H1 (cell line): Measurements from ENCODE around the gene CPED1. TPM values are rescaled to one million over a fixed set of nuclear protein-coding genes. Genes with fewer than 3 reads are reported as not detected.

Source experiments
- CTCF ChIA-PET: fragments of 300-600 bp; sonication (Branson Sonifier 250); formaldehyde crosslinking; loops from one replicate; lab custom pipeline; 2021; ENCODE audit not compliant: partially characterized antibody; lab: Charles Lee
- POLR2A ChIA-PET: fragments of 300-600 bp; sonication (Branson Sonifier 250); formaldehyde crosslinking; loops from one replicate; lab custom pipeline; 2021; ENCODE audit warnings: inconsistent platforms; ENCODE audit not compliant: partially characterized antibody; lab: Charles Lee
- DNase-seq, 2 experiments: peaks; one replicate each; pipeline versions ENCODE4 v3.0.0 to v3.0.0-alpha.2; 2010 to 2022; ENCODE audit warnings: low spot score in 2 of 2, low read depth in 1 of 2, mixed read lengths in 1 of 2
- FAIRE-seq: peaks from 2 replicates; lab custom pipeline; 2011; peaks lifted over from hg19 to GRCh38; lab: Jason Lieb, UNC
- H2AFZ ChIP-seq: 2 replicates; pipeline ENCODE4 v1.8.1; 2012; ENCODE audit warnings: low read length, inconsistent platforms
- H2AK5ac ChIP-seq: 2 replicates; pipeline ENCODE4 v1.6.1; 2013; ENCODE audit warnings: low read depth, low read length
- H2BK120ac ChIP-seq: replicated peaks from 2 replicates; pipeline ENCODE3; 2013; ENCODE audit warnings: low read depth, low read length, inconsistent platforms
- H2BK12ac ChIP-seq: 2 replicates; pipeline ENCODE4 v1.6.1; 2013; ENCODE audit warnings: low read depth, low read length
- H2BK15ac ChIP-seq: 2 replicates; pipeline ENCODE4 v1.6.1; 2013; ENCODE audit warnings: low read length
- H2BK20ac ChIP-seq: 2 replicates; pipeline ENCODE4 v1.6.1; 2013; ENCODE audit warnings: low read length
- H2BK5ac ChIP-seq: 2 replicates; pipeline ENCODE4 v1.6.1; 2013; ENCODE audit warnings: low read depth, low read length
- H3K14ac ChIP-seq: 2 replicates; pipeline ENCODE4 v1.6.1; 2013; ENCODE audit warnings: inconsistent platforms; ENCODE audit not compliant: insufficient read length
- H3K18ac ChIP-seq: 2 replicates; pipeline ENCODE4 v1.6.1; 2013; ENCODE audit warnings: low read length; ENCODE audit errors: extremely low read depth
- H3K23ac ChIP-seq: 2 replicates; pipeline ENCODE4 v1.6.1; 2013; ENCODE audit warnings: inconsistent platforms; ENCODE audit not compliant: insufficient read length
- H3K23me2 ChIP-seq: 2 replicates; pipeline ENCODE4 v1.6.1; 2013; ENCODE audit warnings: low read depth, low read length
- H3K27ac ChIP-seq: 2 replicates; pipeline ENCODE4 v1.6.1; 2011; ENCODE audit warnings: low read depth, low read length, inconsistent platforms
- H3K27me3 ChIP-seq, 4 experiments: replicated peaks in 1 of 4; 1 replicate in 1 of 4; 2 replicates in 3 of 4; pipeline versions ENCODE4 v1.6.1 to v1.8.1; 2011 to 2013; ENCODE audit warnings: low read length in 3 of 4, mild to moderate bottlenecking in 3 of 4, inconsistent platforms in 2 of 4, mixed read lengths in 2 of 4, moderate library complexity in 1 of 4; ENCODE audit not compliant: control insufficient read depth in 3 of 4, insufficient read depth in 3 of 4; ENCODE audit errors: extremely low read depth in 1 of 4
- H3K36me3 ChIP-seq, 4 experiments: 2 replicates each; pipeline versions ENCODE4 v1.6.1 to v1.8.1; 2011 to 2013; ENCODE audit warnings: mild to moderate bottlenecking in 4 of 4, low read length in 3 of 4, moderate library complexity in 2 of 4, control low read depth in 1 of 4, inconsistent platforms in 1 of 4; ENCODE audit not compliant: insufficient read depth in 4 of 4, control insufficient read depth in 2 of 4
- H3K4ac ChIP-seq: replicated peaks from 2 replicates; pipeline ENCODE3; 2013; ENCODE audit warnings: low read length, low read depth, mixed read lengths, inconsistent platforms; ENCODE audit not compliant: insufficient read length
- H3K4me1 ChIP-seq, 4 experiments: replicated peaks in 1 of 4; 1 replicate in 1 of 4; 2 replicates in 3 of 4; pipeline versions ENCODE4 v1.6.1 to v1.8.1; 2011 to 2013; ENCODE audit warnings: low read length in 3 of 4, inconsistent platforms in 2 of 4, mixed read lengths in 1 of 4; ENCODE audit not compliant: insufficient read depth in 4 of 4, control insufficient read depth in 3 of 4
- H3K4me2 ChIP-seq, 2 experiments: 2 replicates each; pipeline versions ENCODE4 v1.6.1 to v1.8.1; 2011 to 2013; ENCODE audit warnings: low read depth in 2 of 2, low read length in 2 of 2, control low read depth in 1 of 2, inconsistent platforms in 1 of 2, mild to moderate bottlenecking in 1 of 2; ENCODE audit not compliant: insufficient read depth in 1 of 2
- H3K4me3 ChIP-seq, 4 experiments: fragments of 200-600, 300-600 bp in 1 of 4; sonication (generic), shearing (Covaris generic), sonication (Bioruptor Twin) in 1 of 4; 2 replicates each; pipeline versions ENCODE4 v1.5.1 to v1.8.1; 2011 to 2016; ENCODE audit warnings: low read length in 4 of 4, low read depth in 3 of 4, control low read depth in 2 of 4, inconsistent platforms in 2 of 4, mild to moderate bottlenecking in 2 of 4, mixed read lengths in 1 of 4, moderate library complexity in 1 of 4; ENCODE audit not compliant: insufficient read depth in 2 of 4; ENCODE audit errors: extremely low read depth in 1 of 4
- H3K56ac ChIP-seq: replicated peaks from 2 replicates; pipeline ENCODE3; 2013; ENCODE audit warnings: low read depth, mild to moderate bottlenecking, mixed read lengths, low read length, inconsistent platforms; ENCODE audit not compliant: insufficient read length
- H3K79me1 ChIP-seq: 2 replicates; pipeline ENCODE4 v1.6.1; 2013; ENCODE audit warnings: low read depth, low read length, control low read depth
- H3K79me2 ChIP-seq, 2 experiments: 2 replicates each; pipeline versions ENCODE4 v1.6.1 to v1.8.1; 2012 to 2013; ENCODE audit warnings: low read length in 2 of 2, mild to moderate bottlenecking in 2 of 2, inconsistent platforms in 1 of 2; ENCODE audit not compliant: insufficient read depth in 2 of 2, control insufficient read depth in 1 of 2
- H3K9ac ChIP-seq, 4 experiments: replicated peaks in 1 of 4; 1 replicate in 1 of 4; 2 replicates in 3 of 4; pipeline versions ENCODE4 v1.6.1 to v1.8.1; 2011 to 2013; ENCODE audit warnings: low read depth in 3 of 4, low read length in 3 of 4, control low read depth in 2 of 4, mild to moderate bottlenecking in 2 of 4, moderate library complexity in 2 of 4, inconsistent platforms in 1 of 4; ENCODE audit errors: extremely low read depth in 1 of 4
- H3K9me3 ChIP-seq, 2 experiments: 2 replicates each; pipeline versions ENCODE4 v1.6.1 to v1.8.1; 2012 to 2013; ENCODE audit warnings: mild to moderate bottlenecking in 2 of 2, moderate library complexity in 2 of 2, control low read depth in 1 of 2, inconsistent platforms in 1 of 2, low read depth in 1 of 2, low read length in 1 of 2, mixed read lengths in 1 of 2; ENCODE audit not compliant: insufficient read depth in 2 of 2
- H4K20me1 ChIP-seq, 2 experiments: replicated peaks in 1 of 2; 2 replicates each; pipeline versions ENCODE3 to v1.8.1; 2011 to 2013; ENCODE audit warnings: inconsistent platforms in 2 of 2, low read length in 2 of 2, mild to moderate bottlenecking in 1 of 2; ENCODE audit not compliant: insufficient read depth in 2 of 2, control insufficient read depth in 1 of 2
- H4K5ac ChIP-seq: 2 replicates; pipeline ENCODE4 v1.6.1; 2013; ENCODE audit warnings: low read length, low read depth, mixed read lengths, inconsistent platforms; ENCODE audit not compliant: insufficient read length
- H4K8ac ChIP-seq: 2 replicates; pipeline ENCODE4 v1.8.0; 2013; ENCODE audit warnings: mild to moderate bottlenecking, moderate library complexity, low read length, inconsistent platforms; ENCODE audit not compliant: insufficient read depth; ENCODE audit errors: extremely low read depth
- H4K91ac ChIP-seq: replicated peaks from 2 replicates; pipeline ENCODE3; 2013; ENCODE audit warnings: low read length, mixed read lengths, inconsistent platforms; ENCODE audit not compliant: insufficient read length
- BCL11A ChIP-seq, 2 experiments: IDR thresholded peaks; one replicate each; pipeline ENCODE4 v1.6.1; 2011; ENCODE audit warnings: low read depth in 2 of 2, low read length in 2 of 2, mild to moderate bottlenecking in 2 of 2
- CREB1 ChIP-seq: IDR thresholded peaks from 2 replicates; pipeline ENCODE4 v1.6.1; 2012; ENCODE audit warnings: inconsistent platforms
- JUND ChIP-seq: IDR thresholded peaks from 2 replicates; pipeline ENCODE4 v1.6.1; 2011; ENCODE audit warnings: mild to moderate bottlenecking, improper control_type of control experiment, low read length
- KDM1A ChIP-seq: fragments of 200-600, 300-600 bp; sonication (generic); IDR thresholded peaks from 2 replicates; pipeline ENCODE4 v1.7.1; 2016; ENCODE audit warnings: mild to moderate bottlenecking, low read length, borderline replicate concordance
- MAFK ChIP-seq: IDR thresholded peaks from 2 replicates; pipeline ENCODE4 v1.6.1; 2012; ENCODE audit warnings: low read depth, mild to moderate bottlenecking, improper control_type of control experiment, low read length
- NANOG ChIP-seq: IDR thresholded peaks from 2 replicates; pipeline ENCODE4 v1.6.1; 2011; ENCODE audit warnings: low read length, low read depth, mild to moderate bottlenecking, inconsistent platforms; ENCODE audit not compliant: insufficient read depth, poor library complexity, severe bottlenecking
- NRF1 ChIP-seq: IDR thresholded peaks from 2 replicates; pipeline ENCODE4 v1.6.1; 2011; ENCODE audit warnings: mild to moderate bottlenecking, low read depth, low read length, improper control_type of control experiment
- RNF2 ChIP-seq: fragments of 200-900, 300-1000 bp; sonication (generic); IDR thresholded peaks from 2 replicates; pipeline ENCODE4 v1.7.1; 2016; ENCODE audit warnings: borderline replicate concordance, low read depth, mild to moderate bottlenecking, antibody characterized with exemption, low read length; ENCODE audit not compliant: poor library complexity, severe bottlenecking; ENCODE audit errors: missing control alignments
- SP1 ChIP-seq: IDR thresholded peaks from 2 replicates; pipeline ENCODE4 v1.6.1; 2011; ENCODE audit warnings: low read depth, low read length
- SP2 ChIP-seq: IDR thresholded peaks from 2 replicates; pipeline ENCODE4 v1.6.1; 2012; ENCODE audit warnings: mild to moderate bottlenecking, low read length, inconsistent platforms
- SP4 ChIP-seq: IDR thresholded peaks from 2 replicates; pipeline ENCODE4 v1.6.1; 2012; ENCODE audit warnings: low read length, inconsistent platforms
- SUZ12 ChIP-seq: fragments of 200-600 bp; sonication (generic); IDR thresholded peaks from 2 replicates; pipeline ENCODE4 v1.6.1; 2012; ENCODE audit warnings: mild to moderate bottlenecking, inconsistent platforms, low read length, moderate library complexity, mixed read lengths
- TEAD4 ChIP-seq: IDR thresholded peaks from 2 replicates; pipeline ENCODE4 v1.6.1; 2012; ENCODE audit warnings: low read depth, low read length, inconsistent platforms, mixed read lengths
- WGBS, 2 experiments: shearing (Covaris generic) in 1 of 2; methylation state at CpG; one replicate each; pipeline versions ENCODE4 v1.1.6 to v1.1.7; 2013 to 2015; ENCODE audit warnings: low lambda C conversion rate in 2 of 2, mixed read lengths in 2 of 2, inconsistent platforms in 1 of 2, low coverage in 1 of 2, missing lambda C conversion rate in 1 of 2; ENCODE audit not compliant: insufficient replicate concordance in 2 of 2, insufficient coverage in 1 of 2, insufficient read length in 1 of 2; ENCODE audit errors: extremely low coverage in 1 of 2, missing lambda C conversion rate in 1 of 2; 5-methylcytosine and 5-hydroxymethylcytosine counted together
- polyA plus RNA-seq, 7 experiments: library from polyadenylated mRNA; depleted of rRNA in 3 of 7; stranded (reverse) in 5 of 7; unstranded in 2 of 7; fragments of >200 nt in 5 of 7; fragments of 200-250 nt in 2 of 7; gene quantifications; 1 replicate in 5 of 7; 2 replicates in 1 of 7; 4 replicates in 1 of 7; pipeline versions ENCODE4 v1.2.1 to v1.2.3, GENCODE V29; 2011 to 2013; ENCODE audit warnings: missing spikeins in 2 of 7, mixed read lengths in 2 of 7
- total RNA-seq: library from RNA; stranded (reverse); fragmentation: NEBNext Ultra II Directional; extraction: Animal tissue kit (Norgen Biotek cat#: 25700); gene quantifications from 2 replicates; pipeline ENCODE4 v1.2.1, GENCODE V29; 2021

The CPED1 gene
- total and polyA plus RNA-seq, 2 of the 8 experiments (the other 6 are each of a cell fraction or from before 2014, with no cell fraction given) = 0.08 to 0.39 TPM

DNA sequence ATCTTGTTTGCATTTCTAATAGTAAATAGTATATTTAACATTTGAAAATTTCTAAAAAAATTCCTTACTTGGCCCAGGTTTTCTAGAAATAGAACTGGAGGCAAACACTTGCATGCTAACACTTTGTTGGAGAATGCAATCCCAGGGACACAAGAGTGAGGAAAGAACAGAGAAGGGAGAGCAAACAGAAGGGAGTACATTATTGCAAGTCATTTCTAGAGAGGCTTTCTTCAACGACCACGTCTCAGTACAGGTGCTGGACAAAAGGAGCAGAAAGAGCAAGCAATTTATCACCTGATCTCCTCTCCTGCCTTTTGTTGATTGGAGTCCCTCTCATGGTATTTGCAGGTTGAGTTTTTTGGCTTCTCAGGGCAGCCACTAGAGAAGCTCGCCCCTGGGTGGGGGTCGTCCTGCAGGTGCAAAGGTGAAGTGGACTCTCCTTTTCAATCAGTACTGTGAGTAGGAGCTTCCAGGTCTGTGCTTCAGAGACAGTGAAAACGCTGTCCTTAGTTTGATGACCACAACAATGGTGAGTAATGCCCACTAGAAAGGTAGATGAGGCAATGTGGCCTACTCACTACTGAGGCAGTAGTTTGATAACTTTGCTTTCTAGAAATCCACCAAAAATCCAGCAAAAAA is 5.2 kb downstream of the CPED1 start:
- Histone ChIP-seq H3K4me1 (peaks cover 0 to 2% (median 0%) of the 10 kb centered on the region in 4 experiments; a peak in 1 of 7 replicates), H4K8ac (no peak overlapping the region), H2BK12ac (no peak overlapping the region), H3K4ac (no peak overlapping the region), H3K4me3 (no peak overlapping the region), H4K91ac (no peak overlapping the region), H4K20me1 (no peaks in the 10 kb centered on the region), H3K56ac (no peak overlapping the region), H3K14ac (no peak overlapping the region), H3K27ac (no peak overlapping the region), H2BK15ac (no peak overlapping the region), H3K27me3 (peaks cover 0 to 10% (median 5%) of the 10 kb centered on the region in 4 experiments; a peak in 4 of 7 replicates), H3K36me3 (no peaks in the 10 kb centered on the region), H3K18ac (no peak overlapping the region), H2BK120ac (no peak overlapping the region), H2AFZ (peak overlapping the region; percentile 64; the same call in 1 of the 2 replicates), H3K9ac (no peak overlapping the region), H3K79me2 (no peaks in the 10 kb centered on the region), H3K23ac (no peak overlapping the region), H2BK20ac (no peak overlapping the region), H2BK5ac (no peak overlapping the region), H3K79me1 (no peaks in the 10 kb centered on the region), H2AK5ac (no peak overlapping the region), H3K4me2 (no peak overlapping the region), H4K5ac (no peak overlapping the region), H3K9me3 (no peaks in the 10 kb centered on the region), H3K23me2 (no peaks in the 10 kb centered on the region)
- FAIRE-seq (no peak), DNase-seq (no peak)
- POLR2A ChIA-PET = no interaction called here
- WGBS, 2 experiments = 81% methylated on average over 5 of the region's 5 CpGs; no CpG with 5 or more reads in 1 of the 2 experiments
- CTCF ChIA-PET = no interaction called here
- TF ChIP-seq KDM1A (no peak), SP1 (no peak), NANOG (no peak), CREB1 (no peak), RNF2 (no peak), SUZ12 (no peak), JUND (no peak), TEAD4 (no peak), MAFK (no peak), NRF1 (no peak), SP2 (no peak), SP4 (no peak), BCL11A (IDR thresholded peaks at IDR 0.05; ENCODE audit: low read depth in 2 of 2, low read length in 2 of 2) (no peak)
